ENCODE results near the gene ARHGAP8.

ARHGAP8 gene
- 0.56 reads per million for total RNA-seq

DNA sequence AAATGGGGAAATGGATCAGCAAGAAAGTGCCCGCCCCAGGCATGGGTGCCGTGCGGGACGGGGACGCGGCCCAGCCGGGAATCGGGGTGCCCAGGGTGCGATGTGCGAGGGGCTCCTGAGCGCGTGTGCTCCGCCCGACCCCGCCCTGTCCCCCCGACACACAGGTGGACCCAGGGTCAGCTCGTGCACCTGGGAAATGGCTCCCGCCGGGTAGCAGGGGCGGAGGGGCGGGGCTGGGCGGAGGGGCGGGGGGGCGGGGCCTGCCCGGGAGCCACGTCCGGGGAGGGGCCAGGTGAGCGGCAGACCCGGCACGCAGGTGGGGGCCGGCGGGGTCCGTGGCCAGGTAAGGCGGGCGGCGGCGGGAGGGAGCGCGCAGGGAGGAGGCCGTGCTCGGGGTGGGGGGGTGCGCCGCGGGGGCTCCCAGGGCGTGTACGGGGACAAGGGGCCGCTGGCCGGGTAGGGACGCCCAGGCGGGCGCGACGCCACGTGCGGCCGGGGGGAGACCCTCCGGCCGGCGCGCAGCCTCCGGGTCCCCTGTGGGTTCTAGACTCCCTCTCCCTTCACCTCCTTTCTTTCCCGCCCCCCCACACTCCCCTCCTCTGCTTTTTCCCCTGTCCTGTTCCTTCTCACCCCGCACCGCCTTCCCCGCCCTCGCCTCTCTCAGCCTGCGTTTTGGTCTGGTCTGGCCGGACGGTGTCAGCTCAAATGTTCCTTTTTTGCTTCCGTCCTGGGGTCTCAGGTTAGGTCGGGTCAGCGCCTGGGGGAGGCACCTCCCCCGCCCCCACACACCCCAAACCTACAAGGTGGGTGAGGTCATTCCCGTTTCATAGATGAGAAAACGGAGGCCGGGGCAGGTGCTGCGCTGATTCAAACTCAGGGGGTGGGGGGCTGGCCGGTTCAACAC, at the start of gene ARHGAP8:
ARHGAP8 (plus strand) TSS at position 291 of the 904 bp plus-strand sequence. CDS start 33,953 bp downstream, outside the sequence.
- no peak for DNase-seq

DNA sequence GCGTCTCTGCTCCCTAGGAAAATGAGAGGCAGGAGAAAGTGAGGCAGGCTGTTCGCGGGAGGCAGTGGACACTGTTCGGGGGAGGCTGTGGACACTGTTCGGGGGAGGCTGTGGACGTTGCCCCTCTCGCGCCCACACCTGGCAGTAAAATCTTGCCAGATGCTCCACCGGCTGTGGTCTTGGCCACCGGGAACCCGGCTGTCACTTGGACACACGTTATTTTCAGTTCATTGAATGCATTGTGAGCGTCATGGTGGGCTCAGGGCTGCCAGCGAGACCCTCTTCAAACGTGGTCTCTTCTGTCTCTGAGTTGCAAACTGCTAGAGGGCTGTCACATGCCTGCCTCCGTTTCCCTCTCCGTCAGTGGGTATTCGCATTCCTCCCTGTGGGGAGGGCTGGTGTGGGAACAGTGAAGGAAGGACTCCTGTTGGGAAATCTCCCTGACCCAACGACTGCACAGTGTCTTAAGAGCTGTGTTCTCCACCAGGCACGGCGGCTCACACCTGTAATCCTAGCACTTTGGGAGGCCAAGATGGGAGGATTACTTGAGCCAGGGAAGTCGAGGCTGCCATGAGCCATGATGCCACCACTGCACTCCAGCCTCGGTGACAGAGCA, 49.0 kb upstream of the ARHGAP8 start:
- no peak for DNase-seq

DNA sequence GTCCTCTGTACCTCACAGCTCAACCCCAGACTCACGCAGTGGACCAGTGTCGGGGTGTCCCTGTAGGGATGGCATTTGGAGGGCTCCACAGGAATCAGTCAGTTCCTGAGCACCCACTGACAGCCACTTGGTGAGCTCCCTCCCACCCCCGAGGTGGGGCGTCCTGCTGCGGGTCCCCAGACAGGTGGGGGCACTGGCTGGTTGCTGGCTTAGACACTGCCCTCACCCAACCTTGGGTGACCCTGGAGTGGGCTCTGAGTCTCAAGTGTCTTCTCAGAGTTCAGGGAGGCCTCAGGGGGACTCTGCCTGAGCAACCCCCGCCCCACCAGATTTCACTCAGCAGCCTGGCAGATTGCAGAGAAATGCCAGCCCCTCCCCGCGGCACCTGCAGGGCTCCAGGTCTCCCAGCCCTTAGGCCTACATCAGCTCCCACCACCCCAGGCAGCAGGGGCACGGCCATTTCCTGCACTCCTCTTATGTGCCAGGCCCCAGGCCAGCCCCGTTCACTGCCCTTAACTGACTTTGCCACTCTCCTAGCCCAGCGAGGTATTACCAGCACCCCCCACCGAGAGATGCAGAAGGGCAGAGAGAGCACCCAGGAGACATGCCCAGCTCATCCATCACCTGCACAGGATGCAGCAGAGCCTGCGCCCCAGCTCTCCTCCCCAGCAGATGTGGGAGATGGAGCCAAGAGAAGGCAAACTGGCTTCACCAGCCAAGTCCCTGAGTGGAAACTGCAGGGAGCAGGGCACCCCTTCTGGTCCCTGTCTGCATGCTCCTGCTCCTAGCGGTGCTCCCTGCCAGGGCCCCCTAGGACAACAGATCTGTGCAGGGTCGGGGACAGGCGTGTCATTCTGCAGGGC, 48.0 kb upstream of the ARHGAP8 start:
- DNase-seq: no peak

DNA sequence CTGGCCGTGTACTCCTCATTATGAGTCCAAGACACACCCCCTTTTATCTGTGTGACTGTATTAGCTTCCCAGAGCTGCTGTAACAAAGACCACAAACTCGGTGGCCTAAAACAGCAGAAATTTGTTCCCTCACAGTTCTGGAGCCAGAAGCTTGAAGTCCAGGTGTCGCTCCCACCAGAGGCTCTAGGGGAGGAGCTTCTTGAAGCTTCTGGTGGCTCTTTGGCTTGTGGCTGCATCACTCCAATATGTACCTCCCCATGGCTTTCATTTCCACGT, 47.4 kb upstream of the ARHGAP8 start:
- no peak for DNase-seq

DNA sequence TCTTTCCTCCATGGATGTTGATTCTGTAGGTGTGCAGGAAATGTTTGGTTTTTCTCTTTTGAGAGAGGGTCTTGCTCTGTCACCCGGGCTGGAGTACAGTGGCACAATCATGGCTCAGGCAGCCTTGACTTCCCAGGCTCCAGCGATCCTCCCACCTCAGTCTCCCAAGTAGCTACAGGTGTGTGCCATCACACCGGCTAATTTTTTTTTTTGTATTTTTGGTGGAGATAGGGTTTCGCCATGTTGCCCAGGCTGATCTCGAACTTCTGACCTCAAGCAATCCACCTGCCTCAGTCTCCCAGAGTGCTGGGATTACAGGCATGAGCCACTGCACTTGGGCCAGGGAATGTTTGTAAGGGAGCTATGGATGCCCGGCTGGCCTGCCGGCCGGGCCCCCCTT, 45.9 kb upstream of the ARHGAP8 start:
- no peak for DNase-seq

DNA sequence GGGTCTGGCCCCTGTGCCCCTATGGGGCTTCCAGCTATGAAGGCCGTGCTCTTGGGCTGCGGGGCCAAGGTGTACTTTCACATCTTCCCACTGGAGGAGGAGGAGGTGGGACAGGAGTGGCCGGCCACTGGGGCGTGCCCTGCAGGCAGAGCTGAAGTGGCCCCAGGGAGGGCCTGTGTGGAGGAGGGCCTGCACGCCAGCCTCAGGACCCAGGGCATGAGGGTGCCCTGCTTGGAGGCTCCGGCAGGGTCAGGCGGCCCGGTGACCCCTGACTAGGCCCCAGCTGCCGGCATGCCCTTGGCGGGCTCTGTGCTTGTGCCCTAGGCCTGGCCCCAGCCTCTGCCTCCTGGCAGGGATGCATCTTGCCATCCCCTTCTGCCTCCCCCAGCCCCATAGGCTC, 45.2 kb upstream of the ARHGAP8 start:
- no peak for DNase-seq

DNA sequence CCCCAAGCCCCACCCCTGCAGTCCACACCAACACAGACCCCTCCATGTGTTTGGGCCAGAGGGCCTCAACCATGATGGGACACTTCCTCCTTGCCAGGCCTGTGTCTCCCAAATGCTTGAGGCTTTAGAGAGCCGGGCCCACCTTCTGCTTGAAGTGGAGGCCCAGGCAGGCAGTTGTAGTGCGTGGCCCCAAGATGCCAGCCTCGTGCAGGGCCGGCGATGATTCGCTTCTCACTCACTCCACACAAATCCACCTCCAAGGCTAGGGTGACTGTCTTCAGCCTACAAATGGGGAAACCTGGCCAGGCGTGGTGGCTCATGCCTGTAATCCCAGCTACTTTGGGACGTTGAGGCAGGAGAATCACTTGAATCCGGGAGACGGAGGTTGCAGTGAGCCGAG, 44.6 kb upstream of the ARHGAP8 start:
- DNase-seq: no peak

DNA sequence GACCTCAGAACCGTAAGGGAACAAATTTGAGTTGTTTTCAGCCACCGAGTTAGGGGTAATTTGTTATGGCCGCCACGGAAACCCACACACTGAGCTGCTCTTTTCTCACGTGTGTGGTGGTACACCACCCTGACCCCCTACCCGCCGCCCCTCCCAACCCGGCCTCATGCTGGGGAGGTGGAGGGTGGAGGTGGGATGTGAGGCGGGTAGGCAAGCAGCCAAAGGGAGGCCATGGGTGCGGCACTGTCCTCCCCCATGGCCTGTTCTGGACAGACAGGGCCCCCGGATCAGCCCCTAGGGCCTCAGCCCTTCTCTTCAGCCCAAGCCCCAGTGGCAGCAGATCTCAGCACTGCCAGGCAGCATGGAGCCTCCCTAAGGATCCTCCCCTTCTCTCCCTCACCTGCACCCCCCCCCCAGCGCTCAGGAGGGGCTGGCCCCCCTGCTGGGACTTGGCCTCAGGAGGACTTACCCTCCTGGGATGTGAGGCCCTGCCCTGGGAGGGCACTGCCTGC, 42.4 kb upstream of the ARHGAP8 start:
- DNase-seq: no peak

DNA sequence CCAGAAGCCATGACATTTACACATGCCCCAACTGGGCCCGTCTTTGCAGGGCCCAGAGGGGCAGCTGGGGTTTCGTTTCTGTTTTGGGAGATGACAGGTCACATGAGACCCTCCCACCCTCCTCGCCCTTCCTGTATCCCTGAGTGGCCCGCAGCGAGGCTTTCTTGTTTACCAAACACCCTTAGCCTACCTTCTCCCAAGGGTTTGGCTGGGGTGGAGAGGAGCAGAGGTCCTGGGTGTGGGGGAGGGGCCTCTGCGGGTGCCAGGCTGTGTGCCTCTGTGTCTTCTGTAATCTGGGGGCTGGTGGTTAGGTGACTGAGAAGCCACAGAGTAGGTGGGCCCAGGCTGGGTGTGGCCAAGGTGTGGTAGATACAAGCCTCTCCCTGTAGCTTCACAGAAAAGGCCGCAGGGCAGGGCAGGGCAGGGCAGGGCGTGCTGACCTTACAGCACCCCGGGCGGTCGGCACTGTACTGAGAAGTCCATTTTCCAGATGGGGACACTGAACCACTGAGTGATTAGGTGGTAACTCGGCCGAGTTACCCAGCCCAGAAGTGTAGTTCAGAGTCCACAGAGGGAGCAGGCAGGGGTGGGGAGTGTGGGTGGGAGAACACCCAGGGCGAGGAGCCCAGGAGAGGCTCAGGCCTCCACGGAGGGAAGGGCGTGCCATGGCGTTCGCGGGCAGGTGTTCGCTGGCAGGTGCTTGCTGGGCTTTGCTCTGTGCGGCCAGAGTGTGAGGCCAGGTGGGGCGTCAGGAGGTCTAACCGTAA, 41.7 kb upstream of the ARHGAP8 start:
- DNase-seq: no peak

DNA sequence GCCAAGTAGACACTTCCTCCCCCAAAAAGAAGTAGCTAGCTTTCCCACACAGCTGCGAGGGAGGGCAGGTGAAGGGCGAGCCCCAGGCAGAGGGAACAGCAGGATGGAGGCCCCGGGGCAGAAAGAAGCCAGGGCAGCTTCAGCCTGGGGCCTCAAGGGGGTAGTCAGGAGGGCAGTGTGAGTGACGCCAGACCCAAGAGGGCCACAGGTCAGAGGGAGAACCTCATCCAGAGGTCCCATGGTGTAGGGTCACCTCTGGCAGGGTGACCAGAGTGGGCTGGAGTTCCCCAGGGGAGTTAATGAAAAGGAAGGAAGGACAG, 41.2 kb upstream of the ARHGAP8 start:
- no peak for DNase-seq

DNA sequence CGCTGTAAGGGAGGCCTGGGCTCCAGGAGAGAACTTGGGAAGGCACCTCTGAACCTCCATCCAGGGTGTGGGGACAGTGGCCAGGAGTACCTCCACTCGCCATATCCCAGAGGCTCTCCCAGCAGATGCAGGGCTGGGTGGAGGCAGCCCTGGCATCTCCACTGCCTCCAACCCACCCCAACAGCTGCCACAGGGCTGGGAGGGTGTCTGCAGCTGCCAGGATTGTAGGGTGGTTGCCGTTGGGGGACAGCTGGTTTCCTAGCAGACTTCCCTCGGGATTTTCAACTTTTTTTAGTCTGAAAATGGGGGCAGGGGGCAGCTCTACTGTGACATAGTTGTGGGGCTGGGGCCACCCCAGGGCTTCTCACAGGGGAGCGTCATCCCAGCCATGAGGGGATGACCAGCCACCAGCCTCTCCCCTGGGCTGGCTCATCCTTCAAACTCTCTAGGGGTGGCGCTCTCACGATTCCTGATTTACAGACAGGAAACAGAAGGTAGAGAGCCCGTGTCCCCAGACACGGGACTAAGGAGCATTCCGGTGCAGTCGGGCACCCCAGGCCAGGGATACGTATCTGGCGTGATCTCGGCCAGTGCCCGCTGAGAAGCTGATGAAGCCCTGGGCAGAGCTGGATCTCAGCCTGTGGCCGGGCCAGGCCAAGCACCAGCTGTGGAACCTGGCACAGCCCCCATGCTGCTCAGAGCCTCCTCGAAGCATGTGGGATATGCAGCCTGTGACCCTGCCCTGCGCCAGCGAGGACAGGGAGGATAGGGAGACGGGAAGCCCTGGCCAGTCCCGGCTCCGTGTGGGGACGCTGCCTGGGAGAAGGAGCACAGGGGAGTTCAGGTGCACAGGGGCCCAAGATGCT, 40.5 kb upstream of the ARHGAP8 start:
- DNase-seq: no peak

DNA sequence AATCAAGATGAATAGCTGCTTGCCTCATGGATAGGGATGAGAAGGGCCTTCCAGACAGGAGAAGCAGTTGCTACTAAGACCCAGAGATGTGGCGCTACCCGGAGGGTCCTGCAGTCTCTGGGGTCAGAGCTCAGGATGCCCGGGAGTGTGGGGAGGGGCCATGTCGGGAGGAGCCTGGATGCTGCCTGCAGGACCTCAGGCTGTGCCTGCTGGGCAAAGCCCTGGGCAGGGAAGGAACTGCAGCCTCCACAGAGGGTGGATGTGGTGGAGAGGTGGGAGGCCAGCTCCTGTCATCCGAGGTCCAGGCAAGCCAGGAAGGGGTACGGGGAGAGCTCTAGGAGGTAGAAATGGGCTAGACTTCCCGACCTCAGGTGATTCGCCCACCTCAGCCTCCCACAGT, 39.4 kb upstream of the ARHGAP8 start:
- DNase-seq: no peak

DNA sequence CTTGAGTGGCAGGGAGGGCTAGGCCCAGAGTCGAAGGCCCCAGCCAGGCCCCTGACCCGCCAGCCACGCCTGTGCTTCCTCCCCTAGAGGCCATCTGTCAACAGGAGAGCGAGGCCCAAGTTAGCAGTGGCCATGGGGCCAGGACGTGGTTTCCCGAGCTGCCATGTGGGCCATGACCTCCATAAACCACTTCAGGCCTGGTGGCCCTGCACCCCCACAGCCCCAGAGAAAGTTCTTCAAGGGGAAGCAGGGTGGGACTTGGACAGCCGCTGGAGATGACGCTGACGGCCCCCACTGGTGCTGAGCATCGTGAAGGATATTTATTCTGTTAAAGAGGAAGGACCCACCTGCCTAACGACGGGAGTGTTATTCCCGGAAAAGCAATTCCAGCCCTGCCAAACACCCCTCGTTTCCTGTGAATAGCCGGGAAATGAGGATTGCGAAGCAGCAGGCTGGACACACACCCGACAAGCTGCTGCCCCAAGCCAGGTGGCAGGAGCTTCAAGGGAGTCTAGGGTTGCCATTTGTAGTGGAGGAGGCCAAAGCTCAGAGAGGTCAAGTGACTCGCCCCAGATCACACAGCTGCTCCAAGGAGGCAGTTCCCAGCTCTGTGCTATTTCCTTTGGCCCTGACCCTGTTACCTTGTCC, 37.5 kb upstream of the ARHGAP8 start:
- no peak for DNase-seq

DNA sequence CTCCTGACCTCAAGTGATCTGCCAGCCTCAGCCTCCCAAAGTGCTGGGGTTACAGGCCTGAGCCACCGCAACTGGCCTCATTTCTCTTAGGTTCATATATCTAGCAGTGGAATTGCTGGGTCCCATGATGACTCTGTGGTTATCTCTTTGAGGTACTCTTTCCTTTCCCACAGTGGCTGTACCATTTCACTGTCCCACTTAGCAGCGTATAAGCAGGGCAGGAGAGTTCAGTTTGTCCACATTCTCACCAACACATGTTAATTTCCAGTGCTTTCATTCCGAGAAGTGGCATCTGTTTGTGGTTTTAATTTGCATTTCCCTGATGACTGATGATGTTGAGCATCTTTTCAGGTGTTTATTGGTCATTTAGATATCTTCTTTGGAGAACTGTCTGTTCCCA, 34.0 kb upstream of the ARHGAP8 start:
- DNase-seq: no peak

DNA sequence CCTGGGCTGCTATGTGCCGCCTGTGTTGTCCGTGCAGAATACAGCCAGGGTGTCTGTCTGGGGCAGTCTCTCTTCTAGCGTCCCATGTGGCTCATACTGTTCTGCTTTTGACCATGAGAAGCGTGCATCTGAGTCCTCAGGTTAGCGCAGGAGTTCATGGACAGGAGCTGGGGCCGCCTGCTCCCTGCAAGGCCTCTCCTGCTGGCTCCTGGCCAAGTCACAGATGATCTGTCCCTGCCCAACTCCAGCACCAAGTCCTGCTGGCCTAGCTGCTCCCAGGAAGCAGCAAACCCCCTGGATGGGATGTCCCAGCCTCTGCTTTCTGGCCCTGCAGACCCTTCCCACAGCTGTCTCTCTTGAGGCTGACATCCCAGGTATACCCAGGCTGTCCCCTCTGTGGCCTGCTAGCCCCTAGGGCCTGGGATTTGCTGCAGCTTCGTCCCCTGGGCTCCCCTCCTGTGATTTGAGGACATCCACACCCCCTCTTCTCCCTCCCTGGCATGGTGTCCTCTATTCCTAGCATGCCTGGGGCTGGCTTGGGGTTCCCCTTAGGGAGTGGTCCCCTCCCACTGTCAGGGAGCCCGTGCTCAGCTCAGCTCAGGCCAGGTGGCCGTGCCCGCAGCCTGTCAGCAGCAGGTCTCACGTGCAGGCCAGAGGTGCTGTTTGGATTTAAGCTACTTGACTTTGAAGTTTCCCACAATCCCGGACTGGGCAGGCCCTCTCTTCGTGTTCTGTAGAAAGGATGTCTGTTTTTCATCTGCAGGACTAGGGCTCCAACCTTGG, 32.6 kb upstream of the ARHGAP8 start:
- DNase-seq: no peak

DNA sequence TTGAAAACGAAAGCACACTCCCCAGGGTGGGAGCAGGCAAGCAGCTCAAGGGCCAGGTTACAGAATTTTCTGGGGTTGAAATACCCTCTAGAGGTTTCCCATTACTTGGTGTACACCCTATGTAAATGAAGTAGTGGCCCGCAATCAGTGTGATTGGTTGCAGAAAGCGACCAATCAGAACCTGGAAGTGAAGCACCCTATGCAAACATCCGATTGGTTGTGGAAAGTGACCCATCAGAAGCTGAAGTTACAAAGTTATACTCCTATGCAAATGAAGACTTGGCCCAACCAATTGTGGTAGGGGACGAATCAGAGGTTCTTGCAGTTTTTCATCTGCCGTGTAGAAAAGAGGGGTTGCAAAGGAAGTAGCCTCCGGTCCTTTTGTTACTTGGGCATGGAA, 31.2 kb upstream of the ARHGAP8 start:
- DNase-seq: no peak

DNA sequence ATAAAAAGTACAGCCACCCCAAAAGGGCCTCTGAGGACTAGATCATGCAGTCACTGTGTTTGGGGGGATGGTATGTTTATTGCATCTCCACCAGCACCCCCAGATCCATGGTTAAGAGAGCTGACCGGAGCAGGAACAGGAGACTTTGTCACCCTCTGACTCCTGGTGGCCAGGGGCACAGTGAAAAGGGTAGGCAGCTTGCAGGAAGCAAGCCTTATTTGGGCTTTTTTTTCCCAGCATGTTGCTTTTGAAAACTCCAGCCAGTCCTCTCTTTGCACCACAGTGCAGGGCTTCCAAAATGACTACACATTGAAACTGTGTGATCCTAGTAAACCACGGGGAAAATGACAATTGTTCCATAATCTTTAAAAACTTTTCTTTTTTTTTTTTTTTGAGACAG, 29.8 kb upstream of the ARHGAP8 start:
- DNase-seq: no peak

DNA sequence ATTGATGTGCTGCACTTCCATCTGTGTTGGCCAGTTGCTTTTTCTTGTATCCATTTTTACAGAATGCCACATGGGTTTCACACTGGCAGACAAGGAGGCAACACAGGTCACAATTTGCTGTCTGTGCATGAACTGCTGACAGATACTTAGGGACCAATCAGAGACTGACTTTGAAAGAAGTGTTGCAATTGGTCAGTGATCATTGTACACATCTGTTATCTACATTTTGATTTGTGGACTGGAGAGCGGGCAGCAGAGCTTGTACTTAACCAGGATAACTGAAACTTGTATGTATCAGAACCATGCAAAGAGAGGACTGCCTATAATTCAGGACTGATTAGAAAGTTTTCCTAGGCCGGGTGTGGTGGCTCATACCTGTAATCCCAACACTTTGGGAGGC, 28.6 kb upstream of the ARHGAP8 start:
- DNase-seq: no peak

DNA sequence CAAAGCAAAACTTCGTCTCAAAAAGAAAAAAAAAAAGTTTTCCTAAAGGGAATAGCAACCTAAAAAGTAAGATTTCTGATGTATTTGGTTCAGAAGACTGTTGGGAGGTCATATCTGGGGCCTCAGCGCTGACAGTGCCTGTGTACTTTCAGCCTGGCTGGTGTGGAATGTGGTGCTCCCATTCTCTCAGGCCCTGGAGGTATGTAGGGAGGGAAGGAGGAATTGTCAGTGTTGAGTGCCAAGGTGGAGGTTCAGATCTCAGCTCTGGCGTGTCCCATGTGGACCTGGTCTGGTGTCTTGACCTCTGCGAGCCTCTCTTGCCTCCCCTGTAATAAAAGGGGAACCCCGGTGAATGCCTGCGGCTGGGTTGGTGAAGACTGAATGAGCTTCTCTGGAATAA, 28.0 kb upstream of the ARHGAP8 start:
- no peak for DNase-seq

DNA sequence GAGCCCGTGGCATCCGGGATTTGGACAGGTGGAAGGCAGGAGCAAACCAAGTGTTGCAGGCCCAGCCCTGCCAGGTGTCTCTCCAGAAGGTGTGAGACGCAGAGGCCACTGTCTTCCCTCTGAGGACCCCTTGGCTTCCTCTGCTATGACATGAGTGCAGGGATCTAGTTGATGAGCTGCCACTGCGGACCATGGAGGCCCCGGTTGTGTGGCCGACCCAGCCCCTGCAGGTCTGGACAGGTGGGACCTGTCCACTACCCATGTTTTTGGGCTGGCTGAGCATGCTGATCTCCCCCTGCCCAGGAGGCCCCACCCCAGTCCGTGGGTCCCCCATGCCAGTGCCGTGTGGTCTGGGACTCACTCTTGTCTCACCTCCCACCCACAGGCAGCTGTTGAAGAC, 27.5 kb upstream of the ARHGAP8 start:
- no peak for DNase-seq

DNA sequence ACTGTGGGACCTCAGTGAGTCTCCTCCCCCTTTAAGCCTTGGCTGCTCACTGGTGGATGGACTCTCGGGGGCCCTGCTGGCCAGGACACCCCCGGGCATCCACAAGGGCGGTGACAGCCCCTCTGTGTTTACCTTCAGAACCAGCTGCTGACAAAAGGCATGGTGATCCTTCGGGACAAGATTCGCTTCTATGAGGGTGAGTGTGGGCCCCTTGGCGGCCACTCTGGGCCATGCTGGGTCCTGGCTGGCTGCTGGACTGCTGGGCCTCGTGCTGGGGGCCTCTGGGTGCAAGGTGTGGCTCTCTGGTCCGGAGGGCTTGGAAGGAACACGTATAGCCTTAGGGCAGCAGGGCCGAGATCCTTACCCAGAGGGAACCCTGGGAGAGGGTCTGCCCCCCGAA, 25.9 kb upstream of the ARHGAP8 start:
- no peak for DNase-seq

All from effector CD4-positive, alpha-beta T cell (primary cell).